GM19193 (cell line): ENCODE measurements around the gene PPM1H.

Experiments used
- POLR2A ChIP-seq: IDR thresholded peaks from 4 replicates; pipeline ENCODE4 v1.6.1; 2011; ENCODE audit not compliant: insufficient read depth, insufficient read length; ENCODE audit errors: extremely low read depth

PPM1H gene

DNA sequence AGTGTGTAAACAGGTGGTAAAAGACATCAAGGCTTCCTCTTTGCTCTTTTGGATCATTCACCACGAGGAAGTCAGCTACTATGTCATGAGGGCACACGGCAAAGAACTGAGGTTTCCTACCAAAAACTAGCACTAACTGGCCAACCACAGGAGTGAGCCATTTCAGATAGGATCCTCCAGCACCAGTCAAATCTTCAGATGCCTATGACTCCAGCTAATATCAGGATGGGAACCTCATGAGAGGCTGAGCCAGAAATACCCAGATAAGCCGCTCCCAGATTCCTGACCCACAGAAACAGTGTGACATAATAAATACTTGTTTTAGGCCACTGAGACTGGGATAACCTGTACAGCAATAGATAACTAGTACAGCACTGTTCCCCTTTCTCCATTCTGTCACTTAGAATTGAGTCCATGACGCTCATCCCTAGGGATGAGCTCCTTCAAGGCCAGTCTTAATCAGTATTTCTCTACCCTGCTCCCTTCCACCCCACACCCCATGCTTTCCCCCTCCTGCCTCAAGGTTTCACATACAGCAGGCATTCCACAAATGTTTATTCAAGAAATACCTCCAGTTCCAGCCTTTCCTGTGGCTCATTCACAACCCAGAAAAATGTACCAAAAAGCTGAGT, 68.4 kb downstream of the PPM1H start:
- TF ChIP-seq POLR2A = no peak

DNA sequence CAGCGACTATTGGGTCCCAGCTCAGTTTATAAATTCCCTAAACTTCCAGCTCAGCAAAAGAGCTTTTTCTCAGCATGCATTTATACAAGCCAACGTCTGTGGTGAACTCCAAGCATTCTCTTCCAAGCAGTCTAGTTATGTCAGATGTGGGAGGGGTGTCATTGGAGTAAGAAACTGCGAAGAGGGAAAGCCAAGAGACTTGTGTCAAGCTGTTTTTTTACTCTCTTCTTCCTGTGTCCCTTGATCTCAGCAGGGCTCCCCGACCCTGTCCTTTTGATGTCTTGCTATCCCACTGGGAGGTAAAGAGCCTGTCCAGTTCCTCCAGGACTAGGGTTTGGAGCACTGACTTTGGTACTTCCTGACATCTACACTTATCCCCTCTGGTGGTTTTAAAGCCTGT, 69.0 kb downstream of the PPM1H start:
- no peak for TF ChIP-seq POLR2A

DNA sequence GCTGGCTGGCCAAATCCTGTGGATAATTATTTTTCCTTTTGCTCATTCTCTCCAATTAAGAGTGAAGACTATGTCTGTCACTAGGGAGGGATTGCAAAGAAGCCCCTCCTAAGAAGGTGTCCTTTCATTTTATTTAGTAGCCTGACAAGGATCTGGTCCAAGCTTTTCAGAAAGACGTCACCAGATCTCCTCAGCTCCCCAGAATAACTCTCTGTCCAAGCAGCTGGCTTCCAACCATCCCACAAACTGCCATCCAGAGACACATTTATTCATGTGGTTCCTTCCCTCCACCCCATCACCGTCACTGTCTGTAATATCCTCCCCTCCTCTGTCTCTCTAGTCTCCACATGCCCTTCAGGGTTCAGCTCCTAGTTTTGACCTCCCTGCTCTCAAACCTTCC, 69.9 kb downstream of the PPM1H start:
- TF ChIP-seq POLR2A = no peak

DNA sequence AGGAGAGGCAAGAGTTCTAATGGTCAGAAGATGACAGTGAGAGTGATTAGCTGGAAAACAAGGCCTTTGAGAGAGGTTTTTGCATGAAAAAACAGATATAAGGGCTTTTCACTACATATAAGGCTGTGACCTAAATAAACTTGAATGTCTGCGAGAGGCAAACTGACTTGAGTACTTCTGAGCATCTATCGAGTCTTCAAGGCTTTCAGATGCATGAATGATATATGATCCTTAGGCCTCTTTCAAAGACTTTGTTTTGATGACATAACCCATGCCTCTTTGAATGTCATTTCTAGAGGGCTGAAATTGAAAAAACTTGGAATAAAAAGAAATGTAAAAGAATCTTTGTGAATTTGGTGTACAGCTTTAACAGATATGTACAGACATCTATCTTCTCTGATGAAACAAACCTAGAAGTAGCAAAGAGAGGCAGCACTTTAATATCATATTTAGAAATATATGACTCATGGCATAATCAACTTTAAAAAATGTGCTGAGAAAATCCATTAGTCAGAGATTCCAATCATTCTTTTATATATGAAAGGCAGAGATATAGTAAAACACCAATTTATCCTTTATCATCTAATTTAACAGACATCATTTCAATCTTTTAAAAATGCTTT, 72.6 kb downstream of the PPM1H start:
- TF ChIP-seq POLR2A = no peak

DNA sequence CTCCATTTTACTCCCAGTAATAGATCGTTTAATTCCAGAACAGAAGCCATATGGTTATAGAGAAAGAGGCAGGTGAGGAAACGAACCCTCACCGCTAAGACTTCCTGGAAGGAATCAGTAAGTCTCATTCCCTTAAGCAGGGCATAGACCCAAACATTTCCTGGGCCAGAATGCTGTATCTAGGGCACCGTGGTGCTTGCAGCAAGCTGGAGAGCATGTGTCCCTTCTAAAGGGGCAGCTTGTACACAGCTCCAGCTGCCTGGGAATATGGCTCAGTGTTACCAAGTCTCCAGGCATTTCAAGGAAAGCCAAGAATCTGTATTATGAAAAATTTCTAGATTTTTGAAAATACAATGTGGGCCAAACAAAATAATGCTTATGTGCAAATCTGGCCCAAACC, 73.4 kb downstream of the PPM1H start:
- TF ChIP-seq POLR2A = no peak

DNA sequence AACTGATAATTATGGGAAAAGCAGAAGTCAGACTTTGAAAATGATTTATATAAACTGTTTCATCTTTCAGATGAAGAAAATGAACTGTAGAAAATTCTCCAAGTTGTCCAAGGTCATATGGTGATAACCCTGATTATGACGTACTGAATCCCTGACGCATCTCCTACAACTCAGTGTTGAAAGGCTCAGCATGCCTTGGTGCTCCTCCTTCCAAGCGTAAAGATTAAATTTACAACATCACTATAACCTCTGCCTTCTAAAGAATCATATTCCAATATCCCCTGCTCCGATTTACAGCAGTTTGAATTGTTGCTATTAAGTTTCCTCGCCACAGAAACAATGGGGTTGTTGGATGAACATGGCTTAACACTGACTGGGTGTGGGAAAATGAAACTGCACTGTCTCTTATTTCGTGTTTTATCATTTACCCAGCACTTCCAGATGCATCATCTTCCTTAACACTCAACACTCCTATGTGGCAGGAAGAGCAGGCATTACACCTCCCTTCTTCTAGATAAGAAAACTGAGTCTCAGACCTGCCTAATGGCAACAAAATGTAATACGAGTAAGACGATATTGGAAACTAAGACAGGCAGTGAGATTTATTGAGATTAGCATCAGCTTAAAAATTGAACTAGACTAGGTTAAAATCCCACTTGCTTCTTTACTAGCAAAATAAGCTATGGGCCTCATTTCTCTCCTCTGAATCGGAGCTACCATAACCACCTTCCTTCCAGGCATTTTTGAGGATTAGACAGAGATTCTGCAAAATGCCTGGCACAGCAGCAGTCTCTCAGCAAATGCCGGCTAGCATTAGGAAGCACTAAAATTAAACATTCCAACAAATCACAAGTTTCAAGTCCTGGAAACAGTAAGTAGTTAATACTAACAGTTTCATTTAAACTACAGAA, 74.2 kb downstream of the PPM1H start:
- no peak for TF ChIP-seq POLR2A

DNA sequence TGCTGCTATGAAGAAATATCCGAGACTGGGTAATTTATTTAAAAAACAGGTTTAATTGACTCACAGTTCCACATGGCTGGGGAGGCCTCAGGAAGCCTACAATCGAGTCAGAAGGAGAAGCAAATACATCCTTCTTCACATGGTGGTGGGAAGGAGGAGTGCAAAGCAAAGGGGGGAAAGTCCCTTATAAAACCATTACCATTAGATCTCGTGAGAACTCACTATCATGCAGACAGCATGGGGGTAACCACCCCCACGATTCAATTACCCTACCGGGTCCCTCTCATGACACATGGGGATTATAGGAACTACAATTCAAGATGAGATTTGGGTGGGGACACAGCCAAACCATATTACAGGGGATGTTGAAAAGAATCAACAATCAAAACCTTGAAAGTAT, 74.9 kb downstream of the PPM1H start:
- TF ChIP-seq POLR2A = no peak

DNA sequence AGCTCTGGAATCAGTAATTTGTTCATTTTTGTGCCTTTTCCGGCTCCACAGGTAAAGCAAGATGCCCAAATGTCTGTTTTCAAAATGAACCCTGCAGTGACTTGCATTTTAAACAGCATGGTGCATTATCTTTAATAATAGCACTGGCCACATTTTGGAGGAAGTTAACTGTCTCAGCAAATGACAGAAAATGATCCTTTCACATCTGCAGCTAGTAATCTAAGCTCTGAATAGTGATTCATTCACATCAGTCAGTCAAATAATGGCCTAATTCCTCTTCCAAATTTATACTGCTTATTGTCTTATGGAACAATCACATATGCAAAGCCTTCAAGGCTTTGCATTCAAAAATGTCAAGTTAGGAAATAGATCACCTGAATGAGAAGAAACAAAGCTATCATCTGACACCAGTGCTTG, 75.6 kb downstream of the PPM1H start:
- no peak for TF ChIP-seq POLR2A

DNA sequence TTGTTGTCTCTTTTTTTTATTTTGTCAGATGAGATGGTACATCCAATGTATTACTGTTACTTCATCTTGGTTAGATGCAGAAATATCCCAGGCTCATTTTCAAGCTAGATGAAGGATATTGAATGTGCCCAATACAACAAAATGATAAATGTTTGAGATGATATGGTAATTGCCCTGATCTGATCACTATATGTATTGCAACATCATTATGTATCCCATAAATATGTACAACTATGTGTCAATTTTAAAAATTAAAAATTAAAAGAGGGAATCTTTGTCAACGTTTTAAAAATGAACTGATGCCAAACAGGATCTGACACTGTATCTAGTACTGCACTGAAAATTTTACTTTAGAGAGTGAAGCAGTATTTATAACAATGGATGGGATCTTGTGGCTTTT, 78.5 kb downstream of the PPM1H start:
- no peak for TF ChIP-seq POLR2A

DNA sequence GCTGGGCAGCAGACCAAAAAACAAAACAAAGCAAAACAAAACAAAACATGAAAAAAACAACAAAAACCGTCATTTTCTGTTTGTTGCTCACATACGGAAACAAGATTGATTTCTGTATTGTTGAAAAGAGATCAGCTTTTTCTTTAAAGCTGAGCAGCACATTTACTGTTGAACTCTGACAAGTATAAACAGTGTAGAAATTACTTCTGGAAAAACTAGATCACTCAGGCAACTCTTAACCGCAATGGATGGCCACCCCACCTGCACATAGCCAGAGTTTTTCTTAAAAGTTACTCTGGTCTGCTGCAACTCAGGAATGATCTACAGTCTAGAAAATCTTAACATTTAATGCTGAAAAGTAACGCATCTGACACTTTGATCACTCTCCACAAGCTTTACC, 80.9 kb downstream of the PPM1H start:
- TF ChIP-seq POLR2A = no peak

DNA sequence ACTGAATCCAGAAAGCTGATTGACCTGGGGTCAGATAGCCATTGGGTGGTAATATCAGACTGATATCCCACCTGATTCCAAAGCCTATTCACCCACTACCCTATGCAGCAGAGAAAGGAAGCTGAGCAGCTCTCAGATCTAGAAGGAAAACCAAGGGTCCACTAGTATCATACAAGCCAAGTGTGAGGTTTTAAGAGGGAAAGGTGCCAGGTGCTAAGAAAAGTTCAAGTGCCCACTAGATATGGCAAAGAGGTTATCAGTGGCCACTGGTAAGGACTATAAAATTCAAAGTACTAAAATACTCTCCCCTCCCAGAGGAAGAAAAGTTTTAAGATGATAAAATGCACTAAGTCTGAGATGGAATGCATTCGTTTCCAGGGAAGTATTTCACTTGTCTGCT, 85.6 kb downstream of the PPM1H start:
- no peak for TF ChIP-seq POLR2A

DNA sequence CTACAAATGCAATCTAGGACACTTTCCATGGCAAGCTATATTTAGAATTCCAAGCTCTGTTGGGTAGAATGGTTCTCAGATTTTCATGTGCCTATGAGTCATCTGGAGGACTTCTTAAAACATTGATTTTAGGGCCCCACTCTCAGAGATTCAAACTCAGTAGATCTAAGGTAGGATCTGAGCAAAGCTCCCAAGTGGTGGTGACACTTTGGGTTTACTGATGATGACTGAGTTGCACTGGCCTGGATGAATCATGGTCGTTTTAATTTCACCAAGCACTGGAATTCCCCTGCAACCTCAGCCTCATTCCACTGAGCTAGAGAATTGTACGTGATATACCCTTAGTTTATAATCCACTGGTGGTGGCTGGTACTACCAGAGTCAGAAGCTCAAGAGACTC, 86.5 kb downstream of the PPM1H start:
- TF ChIP-seq POLR2A = no peak

DNA sequence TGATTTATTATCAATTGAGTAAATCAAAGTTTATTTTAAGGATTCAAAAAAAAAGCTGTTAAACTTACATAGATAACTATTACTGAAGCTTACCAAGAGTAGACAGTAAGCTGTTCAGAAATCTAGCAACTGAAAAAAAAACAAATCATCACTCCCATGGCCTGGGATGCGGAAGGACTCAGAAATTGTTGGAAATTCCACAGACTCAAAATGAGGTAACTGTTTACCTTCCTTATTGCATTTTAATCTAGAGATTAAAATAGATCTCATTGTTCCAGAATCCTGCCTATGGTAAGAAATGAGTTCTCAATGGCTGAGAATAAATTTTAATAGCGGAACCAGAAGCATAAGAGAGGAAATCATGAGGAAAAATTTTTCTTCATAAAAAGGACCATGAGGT, 87.2 kb downstream of the PPM1H start:
- no peak for TF ChIP-seq POLR2A

DNA sequence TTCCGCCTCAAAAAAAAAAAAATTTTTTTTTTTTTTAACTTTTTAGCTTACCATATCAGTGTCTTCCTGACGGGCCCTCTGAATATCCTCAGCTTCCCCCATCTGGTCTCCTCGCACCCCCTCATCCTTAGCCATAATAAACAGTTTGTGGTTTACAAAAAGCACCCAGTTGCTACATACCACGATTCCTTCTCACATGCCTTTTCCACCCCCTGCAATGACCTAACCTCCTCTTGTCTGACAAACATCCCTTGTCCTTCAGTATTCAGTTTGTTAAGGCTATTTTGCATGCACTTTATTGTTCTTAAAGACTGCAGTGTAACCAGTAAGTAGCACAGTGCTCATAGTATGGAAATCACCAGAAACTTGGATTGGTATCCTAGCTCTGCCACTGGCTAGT, 88.5 kb downstream of the PPM1H start:
- TF ChIP-seq POLR2A = no peak

DNA sequence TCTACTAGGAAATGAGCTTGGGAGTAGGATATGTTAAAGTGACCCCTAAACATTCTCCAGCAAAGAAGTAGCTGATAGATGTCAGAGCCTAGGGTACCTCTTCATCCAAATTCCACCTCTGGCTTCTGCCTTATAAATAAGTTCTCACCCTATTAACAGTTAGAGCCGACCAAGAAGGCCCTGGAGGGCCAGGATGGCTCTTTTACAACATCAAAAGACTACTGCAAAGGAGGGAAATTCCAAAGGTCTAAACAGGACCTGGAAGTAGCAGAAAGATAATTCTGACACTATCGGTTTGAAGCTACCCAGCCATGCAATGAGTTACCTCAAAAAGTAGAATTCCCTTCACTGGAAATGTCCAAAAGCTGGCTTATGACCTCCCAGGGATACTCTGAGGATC, 90.0 kb downstream of the PPM1H start:
- TF ChIP-seq POLR2A = no peak

DNA sequence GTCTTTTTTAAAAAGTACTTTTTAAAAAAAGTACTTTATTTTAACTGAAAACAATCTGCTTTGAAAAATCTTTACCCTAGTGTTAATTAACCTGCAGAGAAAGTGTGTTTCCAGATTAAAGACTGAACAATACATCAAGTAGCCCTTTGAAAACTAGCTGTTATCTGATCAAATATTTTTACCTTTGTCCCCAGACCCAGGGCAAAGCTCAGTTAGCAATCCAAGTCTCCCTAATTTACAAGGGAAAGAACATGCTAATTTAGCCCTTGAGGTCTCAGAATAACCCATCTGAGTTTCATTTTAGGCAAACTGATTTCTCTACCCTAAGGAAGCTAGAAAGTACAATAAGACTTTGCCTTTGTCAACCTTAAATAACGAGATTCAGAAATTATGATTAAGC, 91.2 kb downstream of the PPM1H start:
- no peak for TF ChIP-seq POLR2A
